ENCODE data around the gene SLC41A3. TPM values are rescaled to one million over a fixed set of nuclear protein-coding genes. Genes with fewer than 3 reads are reported as not detected.
A peak's percentile ranks its signal among the peaks of the same experiment; 100 is the strongest.

Gene SLC41A3
- total and polyA plus RNA-seq, 2 of the 4 experiments (the other 2 are of a cell fraction): 30.5 to 43.5 TPM

- H3K9ac ChIP-seq (ENCODE audit: low read depth, low read length): no peak overlapping the region
- ChIA-PET POLR2A (ENCODE audit: unreplicated experiment) (no interaction called here), CTCF (interaction anchor here (0.6 to 1.3 kb wide), 3 partner anchors 18 to 309 kb away, joined by 3 to 8 read pairs (median 4); no protein-coding TSS in a partner anchor)
- no peak overlapping the region for H3K27ac ChIP-seq (ENCODE audit: insufficient read depth, low read length)
- H3K23ac ChIP-seq (ENCODE audit: low read depth, low read length): no peak overlapping the region
- H3K4me2 ChIP-seq (ENCODE audit: low read depth, low read length): no peak overlapping the region
- no peak overlapping the region for H4K91ac ChIP-seq (ENCODE audit: insufficient read depth, low read depth, low read length)
- intact Hi-C loops (cut with micrococcal nuclease): no loop called here
- ATAC-seq (ENCODE audit: low read depth): no peak
- no peak overlapping the region for H3K4ac ChIP-seq (ENCODE audit: low read depth, low read length)
- no TSS peak for BruUV-seq (replicated peaks)
- H3K36me3 ChIP-seq (ENCODE audit: control insufficient read depth, insufficient read depth, low read length): no peaks in the 10 kb centered on the region
- H3K18ac ChIP-seq (ENCODE audit: low read depth, low read length): no peak overlapping the region
- H3K4me1 ChIP-seq (ENCODE audit: control insufficient read depth, insufficient read depth, low read length): no peaks in the 10 kb centered on the region
- H3K27me3 ChIP-seq (ENCODE audit: control insufficient read depth, insufficient read depth, low read length): peaks cover 36% of the 10 kb centered on the region
- no peak overlapping the region for H2AK9ac ChIP-seq (replicated peaks; ENCODE audit: low read depth, low read length, poor library complexity)
- peak overlapping the region; percentile 32 for H2AFZ ChIP-seq (replicated peaks; ENCODE audit: low read length, poor library complexity)
- H3K14ac ChIP-seq (replicated peaks; ENCODE audit: low read depth, low read length): no peak overlapping the region
- H3K9me1 ChIP-seq (ENCODE audit: insufficient read depth, low read length): no peaks in the 10 kb centered on the region
- no peak overlapping the region for H3K56ac ChIP-seq (ENCODE audit: extremely low read depth, insufficient read depth, low read length)
- no peak overlapping the region for H3K4me3 ChIP-seq (ENCODE audit: insufficient read depth, low read depth, low read length)
- no peak overlapping the region for H2BK120ac ChIP-seq (ENCODE audit: low read depth, low read length)
- H3K79me1 ChIP-seq (ENCODE audit: low read depth in 1 of 2, low read length in 2 of 2): no peaks in the 10 kb centered on the region
- no peak overlapping the region for H4K8ac ChIP-seq (ENCODE audit: low read depth in 2 of 2, low read length in 2 of 2)
- H4K5ac ChIP-seq (ENCODE audit: low read depth, low read length): no peak overlapping the region
- H4K20me1 ChIP-seq (ENCODE audit: insufficient read depth, low read length): no peaks in the 10 kb centered on the region
- no peak overlapping the region for H2BK15ac ChIP-seq (ENCODE audit: low read depth, low read length)
- 0 out of 2 replicates have a peak, but pooled peaks cover 2% of the 10 kb centered on the region for H3K9me3 ChIP-seq (ENCODE audit: control insufficient read depth, insufficient read depth, low read length)
- in situ Hi-C loops (cut with MboI; ENCODE audit: low sequenced_read_pairs): loop anchor here (10.0 kb wide), 1 partner anchor 260 kb away; no protein-coding TSS in a partner anchor
- H2BK20ac ChIP-seq (ENCODE audit: low read depth, low read length): no peak overlapping the region
- DNase-seq: no peak
- no peak overlapping the region for H2BK5ac ChIP-seq (ENCODE audit: low read depth, low read length, poor library complexity, severe bottlenecking)
- no peak overlapping the region for H2AK5ac ChIP-seq (ENCODE audit: low read depth, low read length)
- TF ChIP-seq CEBPB (IDR thresholded peaks at IDR 0.05; ENCODE audit: low read depth, low read length): no peak
- TF ChIP-seq CTCF (conservative IDR thresholded peaks at IDR 0.05; ENCODE audit: low read depth, low read length): no peak
- TF ChIP-seq BHLHE40 (IDR thresholded peaks at IDR 0.05; ENCODE audit: low read depth, low read length): no peak
- TF ChIP-seq RFX5 (IDR thresholded peaks at IDR 0.05; ENCODE audit: low read depth, low read length): no peak
- dilution Hi-C loops (cut with HindIII; ENCODE audit: low sequenced_read_pairs, unreplicated experiment): no loop called here
- WGBS, 2 experiments (ENCODE audit: extremely low coverage in 2 of 2, insufficient read length in 1 of 2): 81% methylated on average over 4 of the region's 16 CpGs; no CpG with 5 or more reads in 1 of the 2 experiments
Observed at GRCh38 chr3:126114443-126115386, 30.8 kb upstream of the SLC41A3 start.

Measured in IMR-90 (cell line).